WI38 (cell line): ENCODE results near the gene SPINK1.
"Not testable (repeated sequence)": the region's sequence is repeated elsewhere in the genome, so short reads cannot be mapped to it uniquely, and the experiment has no call there.

Source experiments
- H3K4me3 ChIP-seq: 2 replicates; pipeline ENCODE4 v1.5.1; 2011; ENCODE audit warnings: low read depth, mild to moderate bottlenecking, control low read depth, low read length
- TF ChIP-seq, protein P1 (sequence below): IDR thresholded peaks from 2 replicates; pipeline ENCODE4 v1.5.1; 2012; ENCODE audit warnings: low read depth, mild to moderate bottlenecking, control low read depth, low read length

The SPINK1 gene, protein sequence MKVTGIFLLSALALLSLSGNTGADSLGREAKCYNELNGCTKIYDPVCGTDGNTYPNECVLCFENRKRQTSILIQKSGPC

DNA sequence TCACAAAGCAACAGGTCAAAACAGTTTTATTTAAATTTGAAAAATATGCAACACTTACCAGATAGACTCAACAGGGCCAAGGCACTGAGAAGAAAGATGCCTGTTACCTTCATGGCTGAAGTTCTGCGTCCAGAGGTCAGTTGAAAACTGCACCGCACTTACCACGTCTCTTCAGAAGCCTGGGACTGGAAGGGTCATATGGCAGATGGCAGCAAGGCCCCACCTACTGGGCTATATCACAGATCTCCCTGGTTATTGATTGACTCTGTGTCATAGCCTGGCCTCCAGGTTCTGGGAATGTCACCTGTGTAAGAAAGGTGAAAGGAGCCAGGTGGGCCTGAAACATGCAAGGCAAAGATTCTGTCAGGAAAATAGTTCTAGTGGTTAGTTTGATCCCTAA lies at the start of gene SPINK1:
TSS of gene SPINK1 (minus strand) at position 207 of the 400 bp plus-strand sequence. CDS start at position 113, 94 bp downstream.
- no peak within 1 kb of the TSS for H3K4me3 ChIP-seq
- TF ChIP-seq, protein P1, sequence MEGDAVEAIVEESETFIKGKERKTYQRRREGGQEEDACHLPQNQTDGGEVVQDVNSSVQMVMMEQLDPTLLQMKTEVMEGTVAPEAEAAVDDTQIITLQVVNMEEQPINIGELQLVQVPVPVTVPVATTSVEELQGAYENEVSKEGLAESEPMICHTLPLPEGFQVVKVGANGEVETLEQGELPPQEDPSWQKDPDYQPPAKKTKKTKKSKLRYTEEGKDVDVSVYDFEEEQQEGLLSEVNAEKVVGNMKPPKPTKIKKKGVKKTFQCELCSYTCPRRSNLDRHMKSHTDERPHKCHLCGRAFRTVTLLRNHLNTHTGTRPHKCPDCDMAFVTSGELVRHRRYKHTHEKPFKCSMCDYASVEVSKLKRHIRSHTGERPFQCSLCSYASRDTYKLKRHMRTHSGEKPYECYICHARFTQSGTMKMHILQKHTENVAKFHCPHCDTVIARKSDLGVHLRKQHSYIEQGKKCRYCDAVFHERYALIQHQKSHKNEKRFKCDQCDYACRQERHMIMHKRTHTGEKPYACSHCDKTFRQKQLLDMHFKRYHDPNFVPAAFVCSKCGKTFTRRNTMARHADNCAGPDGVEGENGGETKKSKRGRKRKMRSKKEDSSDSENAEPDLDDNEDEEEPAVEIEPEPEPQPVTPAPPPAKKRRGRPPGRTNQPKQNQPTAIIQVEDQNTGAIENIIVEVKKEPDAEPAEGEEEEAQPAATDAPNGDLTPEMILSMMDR = no peak

DNA sequence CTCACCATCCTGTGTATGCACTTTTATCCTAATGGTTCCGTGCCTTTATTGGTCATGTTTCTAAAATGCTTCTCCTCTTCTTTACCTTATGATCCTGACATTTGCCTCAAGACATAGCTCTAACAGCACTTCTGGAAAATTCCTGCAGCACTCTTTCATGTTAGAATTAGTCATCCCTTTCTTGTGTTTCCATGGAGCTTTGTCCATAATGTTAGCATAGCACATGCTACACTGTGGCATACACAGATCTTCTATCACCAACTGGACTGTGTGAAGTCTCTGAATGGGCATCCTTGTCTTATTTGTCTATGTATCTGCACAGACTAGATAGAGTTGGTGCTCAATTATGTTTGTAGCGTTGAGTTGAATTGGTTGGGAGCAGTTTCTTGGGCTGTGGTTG lies 49.0 kb upstream of the SPINK1 start:
- no peak overlapping the region for H3K4me3 ChIP-seq
- TF ChIP-seq, protein P1 = no peak

DNA sequence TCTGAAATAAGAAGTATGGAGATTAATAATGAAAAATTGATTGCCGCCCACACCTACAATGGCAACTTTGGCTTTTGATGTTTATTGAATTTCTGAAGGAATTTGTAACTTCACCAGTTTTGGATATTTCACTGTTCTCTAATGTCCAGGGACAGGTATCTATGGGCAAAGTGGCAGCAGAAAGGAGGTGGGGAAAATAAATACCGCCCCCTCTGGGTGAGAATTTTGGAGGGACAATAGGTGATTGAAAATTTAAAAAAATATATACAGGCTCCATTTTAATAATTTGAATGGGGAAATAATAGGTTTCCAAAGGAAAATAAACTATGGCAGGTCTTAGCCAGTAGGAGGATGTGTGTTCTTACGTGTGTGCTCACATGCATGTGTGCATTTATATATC lies 48.3 kb upstream of the SPINK1 start:
- TF ChIP-seq, protein P1 = no peak
- H3K4me3 ChIP-seq = no peak overlapping the region

DNA sequence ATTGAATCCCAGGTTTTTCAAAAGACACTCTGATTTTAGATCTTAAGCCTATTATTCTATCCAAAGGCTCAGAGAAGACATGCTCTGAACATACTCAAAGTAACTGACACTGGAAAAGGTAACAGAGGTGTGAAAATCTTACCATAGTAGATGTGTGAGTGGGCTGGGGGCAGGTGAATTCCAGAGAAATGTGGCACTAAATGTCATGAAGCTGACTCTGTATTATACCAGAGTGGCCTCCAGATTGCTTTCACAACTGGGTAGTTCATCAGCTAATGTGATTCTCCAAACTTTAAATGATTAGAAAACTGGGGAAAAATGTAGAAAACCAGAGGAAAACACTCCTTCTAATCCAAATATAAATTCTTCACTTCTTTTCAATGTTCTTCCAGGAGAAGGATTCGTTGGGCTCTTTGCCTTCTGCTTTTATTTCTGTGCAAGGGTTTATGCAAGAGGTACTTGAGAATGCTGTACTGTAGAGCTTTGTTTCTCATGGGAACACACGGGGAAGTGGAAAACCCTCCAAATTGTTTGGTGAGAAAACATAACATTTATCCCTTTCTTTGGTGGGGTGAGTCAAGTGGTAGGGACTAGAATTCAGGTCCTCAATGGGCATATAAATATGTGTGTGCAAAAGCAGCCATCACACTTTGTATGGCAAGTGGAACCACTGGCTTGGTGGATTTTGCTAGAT lies 46.7 kb upstream of the SPINK1 start, which contains the start of gene SCGB3A2:
TSS of gene SCGB3A2 (plus strand) at position 646 of the 694 bp plus-strand sequence. CDS start 93 bp downstream, outside the sequence.
- H3K4me3 ChIP-seq = no peak within 1 kb of the TSS
- TF ChIP-seq, protein P1 = no peak

DNA sequence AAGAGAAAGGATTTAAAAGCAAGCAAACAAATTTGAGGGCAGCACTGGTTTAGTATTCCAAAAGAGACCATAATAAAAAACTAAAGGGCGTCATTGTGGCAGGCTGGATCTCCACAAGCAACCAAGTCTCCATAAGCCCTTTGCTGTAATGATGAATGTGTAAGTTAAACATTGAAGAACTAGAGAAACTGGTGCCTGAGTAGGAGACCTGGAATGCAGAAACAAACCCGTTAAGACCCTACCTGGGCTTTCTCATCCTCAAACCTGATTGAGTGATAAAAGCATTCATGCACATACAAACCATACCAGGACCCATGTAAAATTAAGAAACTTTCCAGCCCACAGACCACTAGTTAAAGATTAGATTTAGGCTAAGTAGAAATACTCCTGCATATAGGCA lies 45.2 kb upstream of the SPINK1 start:
- TF ChIP-seq, protein P1 = no peak
- H3K4me3 ChIP-seq = no peak overlapping the region

DNA sequence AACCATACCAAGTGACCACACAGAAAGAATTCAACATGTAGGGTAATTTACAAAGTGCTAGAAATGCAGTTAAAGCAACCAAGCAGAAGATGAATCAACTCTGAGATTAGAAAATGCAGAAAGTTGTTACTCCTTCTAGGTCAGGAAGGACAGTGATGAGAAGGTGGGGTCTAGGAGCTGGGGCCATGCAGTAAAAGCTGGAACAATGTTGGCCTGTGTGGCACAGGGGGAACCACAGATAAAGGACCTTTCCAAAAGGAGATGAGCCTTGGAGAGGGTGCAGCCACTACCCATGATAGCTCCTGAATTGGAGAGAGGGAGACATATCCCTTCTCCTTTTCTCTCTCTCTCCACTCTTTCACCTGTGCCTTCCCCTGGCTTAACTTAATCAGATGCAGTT lies 44.7 kb upstream of the SPINK1 start:
- TF ChIP-seq, protein P1 = no peak
- no peak overlapping the region for H3K4me3 ChIP-seq

DNA sequence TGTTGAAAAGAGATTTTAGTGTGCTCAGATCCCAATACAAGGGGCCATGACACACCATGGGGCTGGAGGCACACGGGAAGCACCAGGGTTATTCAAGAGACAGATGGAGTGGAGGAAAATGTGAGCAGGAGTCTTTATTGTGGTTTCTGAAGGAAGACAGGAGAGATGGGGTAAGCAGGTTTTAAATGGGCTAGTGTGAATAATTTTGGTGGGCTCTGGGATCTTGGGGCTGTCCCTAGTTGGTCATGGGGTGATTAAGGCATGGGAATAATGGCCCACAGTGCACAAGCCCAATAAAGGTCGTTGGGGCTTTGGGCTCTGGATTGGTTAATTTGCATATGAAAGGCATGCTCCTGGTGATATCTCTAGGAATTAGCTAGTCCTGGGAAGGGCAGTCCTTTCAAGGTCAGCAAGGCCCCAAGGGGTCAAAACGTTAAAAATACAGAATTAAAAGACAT lies 43.5 kb upstream of the SPINK1 start:
- TF ChIP-seq, protein P1 = no peak
- no peak overlapping the region for H3K4me3 ChIP-seq

DNA sequence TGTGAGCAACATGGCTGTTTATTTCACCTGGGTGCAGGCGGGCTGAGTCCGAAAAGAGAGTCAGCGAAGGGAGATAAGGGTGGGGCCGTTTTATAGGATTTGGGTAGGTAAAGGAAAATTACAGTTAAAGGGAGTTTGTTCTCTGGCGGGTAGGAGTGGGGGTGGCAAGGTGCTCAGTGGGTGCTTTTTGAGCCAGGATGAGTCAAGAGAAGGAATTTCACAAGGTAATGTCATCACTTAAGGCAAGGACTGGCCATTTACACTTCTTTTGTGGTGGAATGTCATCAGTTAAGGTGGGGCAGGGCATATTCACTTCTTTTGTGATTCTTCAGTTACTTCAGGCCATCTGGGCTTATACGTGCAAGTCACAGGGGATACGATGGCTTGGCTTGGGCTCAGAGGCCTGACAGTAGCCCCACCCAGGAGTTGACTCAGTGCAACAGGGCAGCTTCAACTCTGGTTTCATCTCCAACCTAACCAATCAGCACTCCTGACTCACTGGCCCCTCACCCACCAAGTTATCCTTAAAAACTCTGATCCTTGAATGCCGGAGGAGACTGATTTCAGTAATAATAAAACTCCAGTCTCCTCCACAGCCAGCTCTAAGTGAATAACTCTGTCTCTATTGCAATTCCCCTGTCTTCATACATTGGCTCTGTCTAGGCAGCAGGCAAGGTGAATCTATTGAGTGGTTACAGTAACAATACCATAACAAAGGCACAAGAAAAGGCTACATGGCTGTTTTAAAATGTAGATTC lies 42.8 kb upstream of the SPINK1 start:
- not testable (repeated sequence) for H3K4me3 ChIP-seq

DNA sequence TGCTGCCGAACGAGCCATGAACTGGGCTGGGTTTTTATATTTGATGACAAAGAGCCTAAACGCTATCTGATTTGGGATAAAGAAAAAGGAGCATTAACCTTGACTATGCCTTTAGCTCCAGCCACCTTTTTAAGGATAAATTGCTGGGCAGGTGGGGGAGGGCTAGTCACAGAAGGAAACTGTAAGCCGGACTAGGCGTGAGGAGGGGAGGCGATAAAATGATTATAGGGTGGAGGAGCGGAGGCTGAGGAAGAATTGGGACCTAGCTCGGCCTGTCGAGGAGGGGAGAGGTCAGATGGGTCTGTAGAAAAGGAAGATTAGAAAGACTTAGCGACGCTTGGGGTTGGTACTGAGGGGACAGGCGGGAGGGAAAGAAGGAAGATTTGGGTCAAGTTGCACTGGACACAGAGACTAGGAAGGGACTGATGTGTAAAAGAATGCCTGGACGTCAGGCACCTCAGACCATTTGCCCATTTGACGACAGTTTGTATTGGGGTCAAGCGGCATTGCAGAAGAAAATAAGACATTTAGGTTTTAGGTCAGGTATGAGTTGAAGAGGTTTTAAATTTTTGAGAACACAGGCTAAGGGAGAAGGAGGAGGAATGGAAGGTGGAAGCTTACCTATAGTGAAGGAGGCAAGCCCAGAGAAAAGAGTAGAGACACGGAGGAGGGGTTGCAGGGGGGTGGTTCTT lies 41.4 kb upstream of the SPINK1 start:
- H3K4me3 ChIP-seq = not testable (repeated sequence)

DNA sequence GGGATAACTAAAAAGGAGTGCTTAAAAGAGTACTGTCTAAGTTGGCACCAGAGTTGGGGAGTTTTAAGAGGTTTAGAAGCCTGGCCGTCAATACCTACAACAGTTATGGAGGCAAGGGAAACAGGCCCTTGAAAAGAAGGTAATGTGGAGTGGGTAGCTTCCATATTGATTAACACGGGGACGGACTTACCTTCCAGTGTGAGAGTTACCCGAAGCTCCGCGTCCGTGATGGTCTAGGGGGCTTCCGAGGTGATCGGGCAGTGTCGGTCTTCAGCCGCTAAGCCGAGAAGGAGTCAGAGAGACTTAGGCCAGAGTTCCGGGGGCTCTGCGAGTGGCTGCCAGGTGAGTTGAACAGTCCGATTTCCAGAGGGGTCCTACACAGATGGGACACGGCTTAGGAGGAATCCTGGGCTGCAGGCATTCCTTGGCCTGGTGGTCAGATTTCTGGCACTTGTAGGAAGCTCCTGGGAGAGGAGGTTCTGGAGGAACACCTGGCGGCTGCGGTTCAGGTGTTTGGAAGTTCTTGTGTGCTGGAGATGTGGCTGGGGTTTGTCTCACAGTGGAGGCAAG lies 40.6 kb upstream of the SPINK1 start:
- H3K4me3 ChIP-seq = not testable (repeated sequence)
